GM21381 (cell line): ENCODE results near the gene WNT8A.

ENCODE experiments used
- ATAC-seq: cut with Tn5 transposase; IDR thresholded peaks from one replicate; pipeline ENCODE4 v1.9.1; 2021; ENCODE audit warnings: mild to moderate bottlenecking, moderate library complexity; ENCODE audit not compliant: unreplicated experiment

Gene WNT8A

DNA sequence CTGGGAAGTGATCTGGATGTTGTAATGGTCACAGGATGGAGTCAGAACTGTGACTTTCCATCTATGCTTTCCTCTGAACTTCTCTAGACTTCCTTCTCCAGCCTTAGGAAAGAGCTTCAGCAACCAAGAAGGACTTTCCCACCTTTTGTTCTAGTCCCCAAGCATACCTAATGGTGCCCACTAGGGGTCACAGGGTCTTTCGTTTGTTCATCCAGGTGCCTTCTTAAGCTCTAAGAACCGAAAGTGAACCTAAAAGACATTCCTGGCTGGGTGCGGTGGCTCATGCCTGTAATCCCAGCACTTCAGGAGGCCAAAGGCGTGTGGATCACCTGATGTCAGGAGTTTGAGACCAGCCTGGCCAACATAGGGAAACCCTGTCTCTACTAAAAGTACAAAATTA lies 1.8 kb upstream of the WNT8A start:
- ATAC-seq: no peak

DNA sequence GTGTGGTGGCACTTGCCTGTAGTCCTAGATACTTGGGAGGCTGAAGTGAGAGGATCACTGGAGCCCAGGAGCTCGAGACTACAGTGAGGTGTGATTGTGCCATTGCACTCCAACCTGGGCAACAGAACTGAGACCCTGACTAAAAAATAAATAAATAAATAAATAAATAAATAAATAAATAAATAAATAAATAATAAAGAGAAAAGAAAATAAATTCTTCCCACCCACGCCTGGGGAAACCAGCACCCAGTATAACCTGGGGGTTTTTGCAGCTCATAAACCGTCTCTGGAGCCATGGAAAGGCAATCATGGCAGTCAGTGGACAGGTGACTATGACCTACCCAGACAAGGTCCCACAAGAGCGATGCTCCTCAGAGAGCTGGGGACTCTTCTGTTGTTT lies 7.9 kb downstream of the WNT8A start:
- ATAC-seq: no peak

DNA sequence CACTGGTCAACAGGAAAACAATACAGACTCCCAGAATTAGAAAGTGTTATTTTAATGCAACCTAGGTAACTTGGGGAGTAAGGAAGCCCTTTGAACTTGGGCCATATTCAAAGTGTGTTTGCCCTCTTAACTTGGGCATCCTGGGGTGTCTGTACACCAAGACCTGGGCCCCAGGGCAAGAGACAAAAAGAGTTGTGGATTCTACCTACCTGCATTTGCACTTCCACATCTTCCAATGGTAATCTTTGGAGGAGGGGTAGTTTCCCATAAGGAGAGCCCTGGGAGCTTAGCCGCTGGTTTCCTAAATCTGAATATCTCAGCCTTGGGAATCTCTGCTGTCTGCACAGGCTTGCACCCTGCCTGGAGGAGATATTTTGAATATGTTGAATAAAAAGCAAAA lies 8.5 kb downstream of the WNT8A start:
- no peak for ATAC-seq

DNA sequence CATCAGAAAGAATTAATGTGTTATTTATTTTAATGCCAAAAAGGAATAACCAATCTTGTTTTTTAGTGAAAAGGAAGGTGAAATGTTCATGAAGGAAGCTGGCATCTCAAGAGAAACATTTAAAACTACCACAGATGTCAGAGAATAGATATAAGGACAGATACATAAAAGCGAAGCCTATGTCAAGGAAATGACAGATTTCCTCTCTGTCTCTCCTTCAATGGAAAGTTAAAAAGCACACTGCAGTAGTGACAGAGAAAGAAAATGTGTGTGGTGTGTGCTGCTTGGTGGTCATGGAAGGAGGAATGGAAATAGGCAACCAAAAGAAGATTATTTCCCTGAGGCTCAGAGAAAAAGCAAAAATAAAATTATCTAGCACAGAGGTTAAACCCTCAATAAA lies 9.2 kb downstream of the WNT8A start:
- ATAC-seq: no peak

DNA sequence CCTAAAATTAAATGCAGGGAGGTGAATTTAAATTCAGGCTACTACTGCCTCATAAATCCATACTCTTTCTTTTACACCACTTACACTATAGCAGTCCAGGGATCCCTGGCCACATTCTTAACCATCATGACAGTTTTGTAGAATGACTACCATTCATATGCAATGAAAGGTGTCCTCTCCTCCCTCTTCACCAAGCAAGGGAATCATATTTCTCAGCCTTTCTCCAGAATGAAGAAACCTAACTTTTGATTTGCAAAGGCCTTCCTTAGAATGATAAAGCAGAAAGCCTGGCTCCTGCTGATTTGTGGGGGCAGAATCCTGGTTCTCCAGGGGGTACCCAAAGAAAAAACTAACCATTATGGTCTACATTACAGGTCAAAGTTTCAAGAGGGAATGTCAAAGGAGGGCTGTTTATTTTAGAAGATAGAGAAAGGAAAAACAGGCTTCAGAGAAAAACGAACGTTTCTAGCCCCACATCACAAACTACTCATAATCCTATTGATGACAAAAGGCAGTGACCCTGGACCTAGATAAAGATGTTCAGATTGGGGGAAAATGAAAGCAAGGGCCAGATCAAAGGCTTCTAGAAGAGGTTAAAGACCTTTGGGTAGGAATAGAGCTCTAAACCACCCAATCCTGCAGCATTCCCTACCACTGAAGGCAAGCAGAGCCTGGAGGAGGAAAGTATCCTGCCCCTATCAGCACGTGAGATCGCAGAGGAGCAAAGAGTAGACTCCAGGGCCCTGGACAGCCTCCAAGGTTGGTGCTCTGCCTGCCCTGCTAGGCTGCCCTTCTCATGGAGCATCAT lies 11.5 kb downstream of the WNT8A start:
- ATAC-seq: no peak

DNA sequence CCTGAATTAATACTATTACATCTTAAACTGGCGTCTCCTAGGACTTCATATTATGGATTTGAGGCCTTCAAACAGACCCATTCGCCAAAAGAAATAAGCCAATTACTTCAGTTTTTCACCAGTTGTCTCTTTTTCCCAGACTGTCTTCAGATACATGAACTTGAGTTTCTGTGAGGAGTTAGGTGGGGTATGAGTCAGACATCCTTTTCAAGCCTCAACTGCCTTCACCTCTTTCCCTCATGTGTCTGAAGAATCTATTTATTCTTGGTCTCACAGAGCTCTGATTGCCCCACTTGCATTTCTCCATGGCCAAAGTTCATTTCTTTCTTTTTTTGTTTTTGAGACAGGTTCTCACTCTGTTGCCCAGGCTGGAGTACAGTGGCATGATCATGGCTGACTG lies 12.5 kb downstream of the WNT8A start:
- no peak for ATAC-seq

DNA sequence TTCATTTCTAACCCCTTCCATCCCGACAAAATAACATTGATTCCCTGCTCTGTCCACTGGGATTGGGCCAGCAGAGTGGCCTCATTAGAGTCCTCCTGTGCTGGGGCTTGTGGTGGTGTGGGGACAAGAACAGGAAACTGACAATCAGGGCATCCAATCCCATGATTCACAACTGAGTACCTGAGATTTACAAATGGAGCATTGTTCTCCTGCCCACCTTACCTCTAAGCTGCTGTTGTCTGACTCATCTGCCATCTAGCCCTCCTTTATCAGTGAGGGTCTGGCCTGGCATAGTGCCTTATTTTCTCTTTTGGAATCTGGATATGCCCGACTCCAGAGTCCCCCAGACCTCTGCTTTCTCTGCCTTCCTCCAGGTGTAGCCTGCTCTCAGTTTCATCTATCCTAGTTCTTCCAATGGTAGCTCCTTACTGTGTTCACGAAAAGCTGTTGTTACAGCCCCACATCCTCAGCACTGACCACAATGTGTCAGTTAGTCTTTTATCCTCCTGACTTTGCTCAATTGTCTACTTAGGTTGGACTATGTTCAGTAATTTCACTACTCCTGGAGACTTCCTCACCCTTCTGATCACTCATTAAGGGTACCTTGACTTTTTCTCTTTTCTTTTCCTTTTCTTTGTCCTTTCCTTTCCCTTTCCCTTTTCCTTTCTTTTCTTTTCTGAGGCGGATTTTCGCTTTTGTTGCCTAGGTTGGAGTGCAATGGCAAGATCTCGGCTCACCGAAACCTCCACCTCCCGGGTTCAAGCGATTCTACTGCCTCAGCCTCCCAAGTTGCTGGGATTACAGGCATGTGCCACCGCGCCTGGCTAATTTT lies 13.4 kb downstream of the WNT8A start:
- no peak for ATAC-seq

DNA sequence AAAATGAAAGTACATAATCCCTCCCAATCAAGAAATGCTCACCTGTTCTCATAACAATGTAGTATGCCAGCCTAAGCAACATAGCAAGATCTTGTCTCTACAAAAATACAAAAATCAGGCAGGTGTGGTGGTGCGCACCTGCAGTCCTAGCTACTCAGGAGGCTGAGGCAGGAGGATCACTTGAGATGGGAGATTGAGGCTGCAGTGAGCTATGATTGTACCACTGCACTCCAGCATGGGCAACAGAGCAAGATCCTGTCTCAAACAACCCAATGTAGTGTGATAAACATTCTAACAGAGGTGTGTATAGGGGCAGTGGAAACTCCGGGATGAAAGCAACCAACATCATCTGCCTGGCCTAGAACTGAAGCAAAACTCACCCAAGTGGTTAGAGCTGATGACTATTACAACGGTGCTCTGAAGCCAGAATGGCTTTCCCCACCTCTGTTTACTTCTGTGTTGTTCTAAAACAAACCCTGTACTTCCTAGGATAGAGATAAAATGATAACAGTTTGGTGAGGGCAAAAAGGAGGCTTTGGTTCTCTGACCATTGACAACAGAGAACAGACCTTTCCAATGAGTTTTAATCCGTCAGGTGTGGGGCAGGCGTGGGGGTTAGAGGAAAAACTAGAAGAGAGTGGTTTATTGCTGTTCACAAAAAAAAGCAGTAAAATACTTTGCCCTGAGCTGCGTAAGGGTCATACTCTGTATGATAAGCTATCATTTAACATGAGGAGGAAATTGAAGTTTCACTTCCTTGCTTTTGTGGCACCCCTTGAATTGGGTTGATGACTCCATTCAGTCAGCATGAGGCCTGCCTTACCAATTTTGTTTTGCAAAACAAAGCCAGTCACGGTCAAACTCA lies 18.9 kb downstream of the WNT8A start:
- no peak for ATAC-seq

DNA sequence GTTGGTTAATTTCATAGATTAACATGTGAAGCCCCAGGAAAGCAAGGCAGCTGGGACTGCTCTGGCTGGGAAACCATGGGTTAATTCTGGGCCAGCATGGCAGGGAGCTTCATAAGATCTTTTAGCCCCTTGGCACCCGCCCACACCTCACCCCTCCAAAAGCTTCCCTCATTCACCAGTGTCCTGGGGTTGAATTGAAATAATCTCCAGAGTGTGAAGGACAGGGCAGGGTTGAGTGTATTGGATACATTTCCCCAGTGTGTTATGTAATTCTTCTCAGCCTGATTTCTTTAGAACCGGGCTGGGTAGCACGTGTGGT lies 19.4 kb downstream of the WNT8A start:
- ATAC-seq: no peak

DNA sequence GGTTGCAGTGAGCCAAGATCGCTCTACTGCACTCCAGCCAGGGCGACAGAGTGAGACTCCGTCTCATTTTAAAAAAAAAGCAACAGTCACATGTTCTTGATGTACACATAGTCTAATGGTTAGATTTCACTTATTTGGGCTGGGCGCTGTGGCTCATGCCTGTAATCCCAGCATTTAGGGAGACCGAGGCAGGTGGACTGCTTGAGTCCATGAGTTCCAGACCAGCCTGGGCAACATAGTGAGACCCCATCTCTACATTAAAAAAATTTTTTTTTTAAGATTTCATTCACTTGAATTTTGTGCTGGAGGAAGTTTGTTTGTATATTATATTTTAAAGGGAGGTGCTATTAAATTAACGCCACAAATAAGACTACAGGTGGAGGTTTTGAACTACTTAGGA lies 21.9 kb downstream of the WNT8A start:
- ATAC-seq: no peak

DNA sequence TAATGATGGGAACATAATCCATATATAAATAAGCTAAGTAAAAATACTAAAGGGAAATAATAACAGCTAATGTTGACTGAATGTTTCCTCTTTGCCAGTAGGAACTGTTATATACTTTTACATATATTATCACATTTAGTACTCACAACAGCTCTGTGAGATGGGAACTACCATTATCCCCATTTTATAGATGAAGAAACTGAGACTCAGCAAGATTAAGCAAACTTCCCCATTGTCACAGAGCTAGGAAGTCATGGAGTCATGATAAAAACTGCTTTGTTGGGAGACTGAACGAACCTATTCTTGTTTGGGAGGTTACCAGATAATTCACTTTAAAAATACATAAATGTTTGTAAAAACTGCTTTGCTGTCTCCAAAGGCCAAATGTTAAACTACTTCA lies 23.4 kb downstream of the WNT8A start:
- ATAC-seq: no peak

DNA sequence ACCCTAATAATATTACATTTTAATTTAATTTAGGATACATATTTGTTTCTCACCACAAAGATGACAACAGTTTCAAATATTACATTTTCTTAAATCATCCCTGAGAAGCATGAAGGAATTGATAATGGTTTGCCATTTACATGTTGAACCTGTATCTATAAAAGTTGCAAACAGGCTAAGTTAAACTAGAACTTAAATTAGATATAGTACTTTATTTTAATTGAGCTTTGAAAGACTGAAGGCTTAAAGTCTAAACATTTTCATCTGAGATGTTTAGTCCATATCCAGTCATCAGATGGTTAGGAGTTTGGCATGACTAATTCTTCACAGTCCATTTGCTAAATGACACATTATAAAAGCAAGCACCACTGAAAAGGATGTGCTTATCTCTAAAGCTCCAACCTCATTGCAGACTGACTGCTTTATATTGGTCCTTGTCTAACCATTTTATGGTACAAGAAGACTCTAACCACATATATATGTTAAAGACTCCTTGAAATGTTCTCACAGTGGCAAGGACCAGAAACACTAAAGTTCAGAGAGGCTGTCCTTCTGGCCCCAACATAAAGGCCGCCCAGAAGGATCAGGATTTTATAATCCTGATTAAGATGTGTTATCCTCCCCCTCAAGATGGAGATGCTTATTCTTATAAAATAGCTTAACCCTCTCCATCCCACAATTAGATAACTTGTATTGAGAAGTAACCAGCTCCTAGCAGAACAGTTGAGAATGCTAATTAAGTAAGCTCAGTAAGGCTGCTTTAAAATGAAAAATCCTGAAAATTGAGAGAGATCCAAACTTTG lies 25.8 kb downstream of the WNT8A start:
- no peak for ATAC-seq

DNA sequence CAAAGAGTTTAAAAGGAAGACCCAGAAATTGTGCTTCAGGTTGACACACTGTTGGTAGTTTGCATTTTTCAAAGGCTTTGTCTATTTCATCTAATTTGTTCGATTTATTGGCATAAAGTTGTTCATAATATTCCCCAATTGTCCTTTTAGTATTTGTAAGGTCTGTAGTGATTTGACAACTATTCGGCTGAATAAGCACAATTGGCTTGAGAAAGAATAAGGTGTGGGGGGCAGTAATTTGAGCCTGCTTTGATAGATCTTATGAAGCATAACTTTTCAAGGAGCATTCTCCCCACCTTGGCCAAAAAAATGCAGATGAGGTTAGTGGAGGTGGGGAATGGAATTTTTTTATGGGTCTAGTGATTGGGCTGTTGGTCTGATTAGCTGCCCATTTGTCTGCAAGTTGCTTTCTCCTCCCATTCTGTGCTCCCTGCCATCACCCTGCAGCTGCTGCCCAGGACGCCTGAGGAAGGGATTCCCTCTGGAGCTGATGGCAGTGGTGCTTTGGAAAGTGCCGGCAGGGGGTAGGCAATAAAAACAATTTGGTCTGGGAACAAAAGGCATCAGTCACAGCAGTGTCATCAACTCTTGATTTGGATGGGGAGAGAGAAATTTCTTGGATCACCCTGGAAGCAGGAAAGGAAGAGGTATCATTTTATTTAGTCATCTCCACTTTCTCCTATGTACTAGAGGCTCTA lies 26.6 kb downstream of the WNT8A start:
- no peak for ATAC-seq

DNA sequence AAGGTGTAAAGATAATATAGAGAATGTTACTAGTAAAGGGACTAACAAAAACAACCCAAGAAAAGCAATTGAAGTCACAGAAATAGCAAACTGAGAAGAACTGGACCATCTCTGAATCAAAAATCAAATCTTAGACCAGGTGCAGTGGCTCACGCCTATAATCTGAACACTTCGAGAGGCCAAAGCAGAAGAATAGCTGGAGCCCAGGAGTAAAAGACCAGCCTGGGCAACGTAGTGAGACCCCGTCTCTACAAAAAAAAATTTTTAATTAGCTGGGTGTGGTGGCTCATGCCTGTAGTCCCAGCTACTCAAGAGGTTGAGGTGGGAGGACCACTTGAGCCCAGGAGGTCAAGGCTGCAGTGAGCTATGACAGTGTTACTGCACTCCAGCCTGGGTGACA lies 27.3 kb downstream of the WNT8A start:
- no peak for ATAC-seq

DNA sequence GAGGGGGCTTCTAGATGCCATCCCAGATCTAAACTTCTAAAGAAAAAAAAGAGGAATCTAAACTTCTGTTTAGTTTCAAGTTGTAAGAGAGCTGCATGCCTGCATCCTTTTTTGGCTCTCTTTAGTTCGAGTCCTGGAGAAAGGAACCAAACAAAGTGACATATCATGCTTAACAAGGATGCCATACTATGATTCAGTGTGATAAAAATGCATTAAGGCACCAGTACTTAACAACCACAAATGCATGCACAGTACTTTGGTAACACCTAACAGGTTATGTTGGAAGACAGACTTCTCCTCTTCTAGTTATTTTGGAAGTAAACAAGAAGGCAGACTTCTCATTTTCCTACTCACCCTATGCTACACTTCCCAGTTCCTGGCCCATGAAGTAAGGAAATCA lies 28.1 kb downstream of the WNT8A start:
- no peak for ATAC-seq

DNA sequence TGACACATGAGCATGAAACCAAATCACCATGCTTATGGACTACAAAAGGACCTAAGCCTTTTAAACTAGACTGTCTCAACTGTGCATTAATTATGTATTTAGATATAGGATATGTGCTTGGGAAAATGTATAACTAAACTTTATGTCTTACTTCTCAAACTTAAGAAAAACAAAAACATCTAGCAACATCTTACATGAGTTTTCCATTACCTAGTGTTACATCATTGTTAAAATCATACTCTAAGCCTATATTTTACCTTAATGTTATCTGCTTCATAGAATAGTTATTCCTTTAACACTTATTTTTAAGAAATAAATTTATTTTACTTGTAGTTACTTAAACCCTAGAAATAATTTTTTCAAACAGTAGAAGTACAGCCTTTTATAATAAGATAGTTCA lies 31.4 kb downstream of the WNT8A start:
- ATAC-seq: no peak

DNA sequence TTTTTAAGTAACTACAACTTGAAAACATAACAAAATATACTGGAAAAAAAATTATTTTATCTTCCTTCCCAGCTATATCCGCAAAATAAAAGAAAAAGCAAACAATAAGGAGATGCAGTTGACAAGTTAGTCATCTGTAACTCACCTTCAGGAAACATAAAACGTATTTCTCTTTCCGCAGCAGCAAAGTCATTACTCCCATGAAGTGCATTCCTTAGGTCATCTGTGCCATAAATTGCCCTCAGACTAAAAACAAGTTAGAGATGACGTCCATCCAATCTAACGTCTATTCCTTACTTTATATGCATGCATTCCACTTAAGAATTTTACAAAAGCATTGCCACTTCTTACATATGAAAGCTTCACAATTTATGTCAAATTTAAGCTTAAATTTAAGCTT lies 44.5 kb downstream of the WNT8A start:
- no peak for ATAC-seq

DNA sequence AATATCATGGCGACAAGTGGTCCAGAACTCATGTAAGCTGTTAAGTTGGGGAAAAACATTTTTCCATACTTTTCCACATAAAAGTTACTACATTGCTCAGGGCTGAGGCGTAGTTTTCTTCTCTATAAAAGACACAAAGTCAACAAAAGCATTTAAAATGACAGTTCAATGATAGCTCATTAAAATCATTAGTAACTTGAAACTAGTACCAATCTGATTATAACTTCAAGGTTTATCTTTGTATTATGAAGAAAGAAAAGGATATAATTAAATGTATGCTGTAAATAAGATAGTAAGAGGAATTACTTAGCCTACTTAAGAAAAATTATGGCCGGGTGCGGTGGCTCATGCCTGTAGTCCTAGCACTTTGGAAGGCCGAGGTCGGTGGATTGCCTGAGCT lies 45.5 kb downstream of the WNT8A start:
- no peak for ATAC-seq

DNA sequence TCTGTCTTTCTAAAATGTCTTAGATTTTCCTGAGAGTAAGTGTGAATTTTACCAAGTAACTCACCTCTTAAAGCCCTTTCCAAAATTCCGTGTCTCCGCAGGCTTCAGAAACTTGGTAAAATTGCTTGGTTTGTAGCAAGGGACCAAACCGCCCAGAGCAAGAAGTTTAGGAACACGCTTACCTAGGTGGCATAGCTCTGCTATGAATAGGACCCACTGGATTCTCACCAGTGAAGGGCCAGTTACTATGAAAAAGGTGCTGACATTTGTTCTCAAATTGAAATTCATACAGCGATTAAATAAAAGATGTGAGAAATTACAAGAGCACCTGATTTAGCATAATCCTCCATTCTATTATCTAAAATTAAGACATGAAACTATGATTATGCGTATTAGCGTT lies 48.7 kb downstream of the WNT8A start:
- ATAC-seq: no peak
